ENCODE measurements around the gene ACAT1.

- TF ChIP-seq POLR2A (IDR thresholded peaks at IDR 0.05; ENCODE audit: low read length) (no peak), GATA1 (IDR thresholded peaks at IDR 0.05; ENCODE audit: low read depth, low read length) (no peak)
Observed at GRCh38 chr11:108193725-108194124, 72.4 kb downstream of the ACAT1 start.

Data from erythroblast (primary cell).